Panc1 (cell line): ENCODE data around the gene SEZ6L. TPM values are rescaled to one million over a fixed set of nuclear protein-coding genes. Genes with fewer than 3 reads are reported as not detected.

Source experiments
- ATAC-seq: fragments of 200-7000 bp; cut with Tn5 transposase; 2 replicates; pipeline ENCODE4 v1.9.1; 2020; ENCODE audit warnings: mild to moderate bottlenecking, moderate library complexity
- BruUV-seq: library from RNA; stranded (reverse); fragments of 400-500 nt; replicated peaks from 2 replicates; lab custom pipeline; 2021; lab: Mats Ljungman, UMichigan
- CTCF ChIA-PET: fragments of 300-600 bp; sonication (Branson Sonifier 250); formaldehyde crosslinking; loops from one replicate; lab custom pipeline; 2022; ENCODE audit warnings: antibody characterized with exemption; lab: Charles Lee
- POLR2A ChIA-PET: fragments of 300-600 bp; sonication (Branson Sonifier 250); formaldehyde crosslinking; loops from one replicate; lab custom pipeline; 2022; ENCODE audit warnings: antibody characterized with exemption; lab: Charles Lee
- DNase-seq: peaks from one replicate; pipeline ENCODE4 v3.0.0-alpha.2; 2010; ENCODE audit warnings: low read depth, low spot score
- H3K27ac ChIP-seq: 2 replicates; pipeline ENCODE4 v1.5.1; 2011; ENCODE audit warnings: mild to moderate bottlenecking, low read length, inconsistent platforms
- H3K27me3 ChIP-seq: fragments of 200-500 bp; sonication (Bioruptor generic); 2 replicates; pipeline ENCODE4 v1.6.0; 2014; ENCODE audit warnings: low read length, inconsistent platforms; ENCODE audit not compliant: control insufficient read depth, insufficient read depth
- H3K36me3 ChIP-seq: fragments of 200-500 bp; sonication (Bioruptor generic); 2 replicates; pipeline ENCODE4 v1.5.1; 2014; ENCODE audit warnings: inconsistent platforms, mild to moderate bottlenecking, low read length, moderate library complexity; ENCODE audit not compliant: control insufficient read depth, insufficient read depth
- H3K4me1 ChIP-seq: 2 replicates; pipeline ENCODE4 v1.5.1; 2011; ENCODE audit warnings: inconsistent platforms, mild to moderate bottlenecking, low read length, moderate library complexity; ENCODE audit not compliant: control insufficient read depth, insufficient read depth
- H3K4me3 ChIP-seq, 2 experiments: 2 replicates each; pipeline ENCODE4 v1.5.1; 2011 to 2012; ENCODE audit warnings: low read depth in 2 of 2, low read length in 2 of 2, mild to moderate bottlenecking in 2 of 2, inconsistent platforms in 1 of 2, moderate library complexity in 1 of 2
- H3K9me3 ChIP-seq: fragments of 200-500 bp; sonication (Bioruptor generic); 2 replicates; pipeline ENCODE4 v1.5.1; 2014; ENCODE audit warnings: low read depth, mild to moderate bottlenecking, inconsistent platforms, low read length, moderate library complexity; ENCODE audit not compliant: control insufficient read depth, insufficient read depth
- CTCF ChIP-seq: fragments of 450-650 bp; IDR thresholded peaks from 2 replicates; pipeline ENCODE4 v1.5.1; 2017; ENCODE audit warnings: mild to moderate bottlenecking
- POLR2AphosphoS5 ChIP-seq: IDR thresholded peaks from 2 replicates; pipeline ENCODE4 v1.6.1; 2012; ENCODE audit warnings: mild to moderate bottlenecking, low read depth, low read length, moderate library complexity
- REST ChIP-seq, 2 experiments: IDR thresholded peaks; 2 replicates each; pipeline ENCODE4 v1.6.1; 2011 to 2012; ENCODE audit warnings: low read depth in 2 of 2, control low read depth in 1 of 2, low read length in 1 of 2, mild to moderate bottlenecking in 1 of 2, moderate library complexity in 1 of 2; ENCODE audit not compliant: insufficient read depth in 1 of 2
- SIN3A ChIP-seq: IDR thresholded peaks from 2 replicates; pipeline ENCODE4 v1.6.1; 2012; ENCODE audit warnings: low read depth, mild to moderate bottlenecking, low read length, moderate library complexity, borderline replicate concordance; ENCODE audit not compliant: insufficient read depth
- TCF7L2 ChIP-seq: IDR thresholded peaks from 2 replicates; pipeline ENCODE4 v1.6.1; 2011; ENCODE audit warnings: mild to moderate bottlenecking, low read depth, low read length, inconsistent platforms
- in situ Hi-C: cut with HindIII; loops from 2 replicates; pipeline ENCODE4 v1.10.0; 2016; ENCODE audit warnings: low sequenced_read_pairs, low pct_unique_long_range_greater_than_20kb
- intact Hi-C: fragments of 100-400 bp; cut with micrococcal nuclease; formaldehyde crosslinking; loops from one replicate; pipeline ENCODE4 v1.10.0; 2022; ENCODE audit not compliant: unreplicated experiment
- total RNA-seq: library from RNA; stranded (reverse); gene quantifications from one replicate; pipeline ENCODE4 v1.2.1, GENCODE V29; 2021; ENCODE audit not compliant: unreplicated experiment

The SEZ6L gene
- total RNA-seq, 1 experiment from 2014 or later, result not detected

- ChIA-PET POLR2A (no interaction called here), CTCF (no interaction called here)
- intact Hi-C loops, result loop anchor here (10.0 kb wide), 1 partner anchor 60 kb away; no protein-coding TSS in a partner anchor
- in situ Hi-C loops, result no loop called here
- no peaks in the 10 kb centered on the region for H3K27me3 ChIP-seq
- H3K36me3 ChIP-seq, result no peaks in the 10 kb centered on the region
- H3K4me3 ChIP-seq, result no peak overlapping the region
- DNase-seq (no peak), ATAC-seq (no peak)
- TF ChIP-seq POLR2AphosphoS5 (no peak), SIN3A (no peak)
- H3K4me1 ChIP-seq, result no peaks in the 10 kb centered on the region; the same call in 1 of the 2 replicates
- no TSS peak for BruUV-seq
- H3K9me3 ChIP-seq, result no peaks in the 10 kb centered on the region
- no peak overlapping the region for H3K27ac ChIP-seq
Observed at GRCh38 chr22:26374391-26375026, 205.2 kb downstream of the SEZ6L start.

DNA sequence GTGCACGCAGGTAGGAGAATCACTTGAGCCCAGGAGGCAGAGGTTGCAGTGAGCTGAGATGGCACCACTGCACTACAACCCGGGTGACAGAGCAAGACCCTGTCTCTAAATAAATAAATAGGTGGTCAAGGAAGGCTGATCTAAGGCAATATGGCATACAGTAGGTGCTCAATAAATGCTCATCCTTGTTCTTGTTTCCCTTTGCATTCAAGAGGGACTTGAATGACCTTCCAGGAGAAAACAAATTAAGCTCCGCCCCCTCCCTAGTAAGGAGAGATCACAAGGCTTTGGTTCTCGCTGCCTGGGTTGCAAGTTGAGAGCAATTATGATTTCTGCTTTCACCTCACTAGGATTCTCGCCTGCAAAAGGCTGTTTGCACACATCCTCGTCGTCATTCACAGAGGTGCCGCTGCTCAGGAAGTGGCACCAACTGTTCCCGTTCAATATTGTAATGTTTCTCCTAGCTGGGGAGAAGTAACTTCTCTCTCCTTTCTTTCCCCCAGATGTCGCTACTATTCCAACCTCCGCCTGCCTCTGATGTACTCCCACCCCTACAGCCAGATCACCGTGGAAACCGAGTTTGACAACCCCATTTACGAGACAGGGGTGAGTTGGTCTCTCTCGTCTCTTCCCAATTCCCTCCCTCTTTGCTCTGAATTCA is 208.0 kb downstream of the SEZ6L start:
- Histone ChIP-seq H3K4me3 (no peak overlapping the region), H3K9me3 (no peaks in the 10 kb centered on the region), H3K27ac (no peak overlapping the region), H3K4me1 (no peaks in the 10 kb centered on the region; the same call in 1 of the 2 replicates), H3K27me3 (0 out of 2 replicates have a peak, but pooled peaks cover under 1% of the 10 kb centered on the region), H3K36me3 (no peaks in the 10 kb centered on the region)
- DNase-seq, result no peak
- CTCF ChIA-PET, result no interaction called here
- BruUV-seq, result no TSS peak
- no peak for ATAC-seq
- TF ChIP-seq POLR2AphosphoS5 (no peak), TCF7L2 (no peak), CTCF (peak; percentile 22), SIN3A (no peak), REST (IDR thresholded peaks at IDR 0.05; ENCODE audit: insufficient read depth in 1 of 2, low read depth in 2 of 2, low read length in 1 of 2) (no peak)
- in situ Hi-C loops, result no loop called here
- intact Hi-C loops, result loop anchor here (10.0 kb wide), 1 partner anchor 62 kb away; no protein-coding TSS in a partner anchor
- POLR2A ChIA-PET, result no interaction called here
